GM12878 (cell line): ENCODE results near the gene MAP3K1.

ENCODE experiments used
- CREB1 ChIP-seq: IDR thresholded peaks from 2 replicates; pipeline ENCODE4 v1.6.1; 2012; ENCODE audit warnings: low read depth, mild to moderate bottlenecking, inconsistent platforms
- NFIC ChIP-seq: IDR thresholded peaks from 2 replicates; pipeline ENCODE4 v1.6.1; 2012; ENCODE audit warnings: low read depth, mild to moderate bottlenecking, inconsistent platforms, low read length, moderate library complexity
- NFXL1 ChIP-seq: fragments of 450-650 bp; IDR thresholded peaks from 2 replicates; pipeline ENCODE4 v1.6.1; 2017; ENCODE audit warnings: antibody characterized with exemption, mild to moderate bottlenecking, borderline replicate concordance
- RAD21 ChIP-seq: IDR thresholded peaks from 2 replicates; pipeline ENCODE4 v1.6.1; 2011; ENCODE audit warnings: mild to moderate bottlenecking, low read depth, low read length, moderate library complexity; ENCODE audit not compliant: insufficient read depth
- SP1 ChIP-seq: IDR thresholded peaks from one replicate; pipeline ENCODE4 v1.6.1; 2011; ENCODE audit warnings: low read depth, low read length
- TAF1 ChIP-seq: IDR thresholded peaks from 2 replicates; pipeline ENCODE4 v1.6.1; 2011; ENCODE audit warnings: mild to moderate bottlenecking, low read depth, low read length, borderline replicate concordance
- YY1 ChIP-seq: IDR thresholded peaks from 2 replicates; pipeline ENCODE4 v1.6.1; 2011; ENCODE audit warnings: low read depth, mild to moderate bottlenecking, low read length
- ZNF622 ChIP-seq: fragments of 450-650 bp; IDR thresholded peaks from 2 replicates; pipeline ENCODE4 v1.6.1; 2017; ENCODE audit warnings: mild to moderate bottlenecking, inconsistent platforms
- TF ChIP-seq, protein P1 (sequence below), 3 experiments: IDR thresholded peaks in 2 of 3; conservative IDR thresholded peaks in 1 of 3; 2 replicates each; pipeline ENCODE4 v1.5.1; 2011; ENCODE audit warnings: low read depth in 3 of 3, low read length in 3 of 3, mild to moderate bottlenecking in 3 of 3, control low read depth in 2 of 3, moderate library complexity in 2 of 3, inconsistent platforms in 1 of 3, mixed read lengths in 1 of 3; ENCODE audit not compliant: control insufficient read depth in 2 of 3, insufficient read depth in 1 of 3; ENCODE audit errors: extremely low read depth in 1 of 3
- TF ChIP-seq, protein P2 (sequence below): IDR thresholded peaks from 2 replicates; pipeline ENCODE4 v1.6.1; 2012; ENCODE audit warnings: improper control_type of control experiment, low read depth, low read length; ENCODE audit not compliant: insufficient replicate concordance
- TF ChIP-seq, protein P3 (sequence below): fragments of 450-650 bp; IDR thresholded peaks from 2 replicates; pipeline ENCODE4 v1.6.1; 2017; ENCODE audit warnings: mild to moderate bottlenecking, moderate library complexity
- TF ChIP-seq, protein P4 (sequence below): IDR thresholded peaks from 2 replicates; pipeline ENCODE4 v1.6.1; 2012; ENCODE audit warnings: mild to moderate bottlenecking, low read depth, low read length

DNA sequence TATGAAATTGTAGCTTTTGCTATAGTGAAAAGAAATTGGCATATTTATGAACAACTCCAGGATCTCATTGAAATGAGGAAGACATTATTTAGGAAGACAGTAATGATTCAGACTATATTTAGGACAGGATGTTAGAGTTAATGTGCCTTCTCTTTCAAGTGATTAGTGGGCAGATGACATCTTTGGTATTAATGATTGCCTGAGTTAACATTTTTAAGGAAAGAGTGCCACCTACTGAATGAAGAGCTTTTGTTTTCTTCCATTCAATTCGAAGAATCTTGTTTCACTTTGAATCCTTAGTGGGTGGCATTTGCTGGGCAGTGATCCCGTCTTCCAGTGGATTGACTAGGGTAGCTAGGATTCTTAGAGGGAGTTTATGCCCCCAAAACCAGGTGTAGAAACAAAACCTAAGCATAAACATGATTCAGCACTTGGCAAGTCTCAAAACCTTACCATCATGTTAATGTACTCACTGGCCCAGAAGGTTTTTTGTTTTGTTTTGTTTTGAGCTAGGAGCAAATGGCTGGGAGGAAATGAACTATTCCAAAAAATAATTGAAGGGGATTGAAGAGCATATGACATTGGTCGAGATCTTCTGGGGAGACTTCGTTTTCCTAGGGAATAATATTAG is 23.2 kb downstream of the MAP3K1 start:
- TF ChIP-seq, protein P1, sequence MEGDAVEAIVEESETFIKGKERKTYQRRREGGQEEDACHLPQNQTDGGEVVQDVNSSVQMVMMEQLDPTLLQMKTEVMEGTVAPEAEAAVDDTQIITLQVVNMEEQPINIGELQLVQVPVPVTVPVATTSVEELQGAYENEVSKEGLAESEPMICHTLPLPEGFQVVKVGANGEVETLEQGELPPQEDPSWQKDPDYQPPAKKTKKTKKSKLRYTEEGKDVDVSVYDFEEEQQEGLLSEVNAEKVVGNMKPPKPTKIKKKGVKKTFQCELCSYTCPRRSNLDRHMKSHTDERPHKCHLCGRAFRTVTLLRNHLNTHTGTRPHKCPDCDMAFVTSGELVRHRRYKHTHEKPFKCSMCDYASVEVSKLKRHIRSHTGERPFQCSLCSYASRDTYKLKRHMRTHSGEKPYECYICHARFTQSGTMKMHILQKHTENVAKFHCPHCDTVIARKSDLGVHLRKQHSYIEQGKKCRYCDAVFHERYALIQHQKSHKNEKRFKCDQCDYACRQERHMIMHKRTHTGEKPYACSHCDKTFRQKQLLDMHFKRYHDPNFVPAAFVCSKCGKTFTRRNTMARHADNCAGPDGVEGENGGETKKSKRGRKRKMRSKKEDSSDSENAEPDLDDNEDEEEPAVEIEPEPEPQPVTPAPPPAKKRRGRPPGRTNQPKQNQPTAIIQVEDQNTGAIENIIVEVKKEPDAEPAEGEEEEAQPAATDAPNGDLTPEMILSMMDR (IDR thresholded peaks at IDR 0.05 in 2 of 3, conservative IDR thresholded peaks at IDR 0.05 in 1 of 3; ENCODE audit: control insufficient read depth in 2 of 3, extremely low read depth in 1 of 3, insufficient read depth in 1 of 3, low read depth in 3 of 3, low read length in 3 of 3), result peak; percentile 41 to 78 (median 52); a peak in 5 of 6 replicates
- TF ChIP-seq, protein P2, sequence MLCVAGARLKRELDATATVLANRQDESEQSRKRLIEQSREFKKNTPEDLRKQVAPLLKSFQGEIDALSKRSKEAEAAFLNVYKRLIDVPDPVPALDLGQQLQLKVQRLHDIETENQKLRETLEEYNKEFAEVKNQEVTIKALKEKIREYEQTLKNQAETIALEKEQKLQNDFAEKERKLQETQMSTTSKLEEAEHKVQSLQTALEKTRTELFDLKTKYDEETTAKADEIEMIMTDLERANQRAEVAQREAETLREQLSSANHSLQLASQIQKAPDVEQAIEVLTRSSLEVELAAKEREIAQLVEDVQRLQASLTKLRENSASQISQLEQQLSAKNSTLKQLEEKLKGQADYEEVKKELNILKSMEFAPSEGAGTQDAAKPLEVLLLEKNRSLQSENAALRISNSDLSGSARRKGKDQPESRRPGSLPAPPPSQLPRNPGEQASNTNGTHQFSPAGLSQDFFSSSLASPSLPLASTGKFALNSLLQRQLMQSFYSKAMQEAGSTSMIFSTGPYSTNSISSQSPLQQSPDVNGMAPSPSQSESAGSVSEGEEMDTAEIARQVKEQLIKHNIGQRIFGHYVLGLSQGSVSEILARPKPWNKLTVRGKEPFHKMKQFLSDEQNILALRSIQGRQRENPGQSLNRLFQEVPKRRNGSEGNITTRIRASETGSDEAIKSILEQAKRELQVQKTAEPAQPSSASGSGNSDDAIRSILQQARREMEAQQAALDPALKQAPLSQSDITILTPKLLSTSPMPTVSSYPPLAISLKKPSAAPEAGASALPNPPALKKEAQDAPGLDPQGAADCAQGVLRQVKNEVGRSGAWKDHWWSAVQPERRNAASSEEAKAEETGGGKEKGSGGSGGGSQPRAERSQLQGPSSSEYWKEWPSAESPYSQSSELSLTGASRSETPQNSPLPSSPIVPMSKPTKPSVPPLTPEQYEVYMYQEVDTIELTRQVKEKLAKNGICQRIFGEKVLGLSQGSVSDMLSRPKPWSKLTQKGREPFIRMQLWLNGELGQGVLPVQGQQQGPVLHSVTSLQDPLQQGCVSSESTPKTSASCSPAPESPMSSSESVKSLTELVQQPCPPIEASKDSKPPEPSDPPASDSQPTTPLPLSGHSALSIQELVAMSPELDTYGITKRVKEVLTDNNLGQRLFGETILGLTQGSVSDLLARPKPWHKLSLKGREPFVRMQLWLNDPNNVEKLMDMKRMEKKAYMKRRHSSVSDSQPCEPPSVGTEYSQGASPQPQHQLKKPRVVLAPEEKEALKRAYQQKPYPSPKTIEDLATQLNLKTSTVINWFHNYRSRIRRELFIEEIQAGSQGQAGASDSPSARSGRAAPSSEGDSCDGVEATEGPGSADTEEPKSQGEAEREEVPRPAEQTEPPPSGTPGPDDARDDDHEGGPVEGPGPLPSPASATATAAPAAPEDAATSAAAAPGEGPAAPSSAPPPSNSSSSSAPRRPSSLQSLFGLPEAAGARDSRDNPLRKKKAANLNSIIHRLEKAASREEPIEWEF, result no peak
- TF ChIP-seq YY1 (no peak), ZNF622 (no peak), TAF1 (no peak), NFXL1 (no peak), SP1 (no peak), NFIC (no peak), CREB1 (no peak), RAD21 (peak; percentile 79)
- TF ChIP-seq, protein P3, sequence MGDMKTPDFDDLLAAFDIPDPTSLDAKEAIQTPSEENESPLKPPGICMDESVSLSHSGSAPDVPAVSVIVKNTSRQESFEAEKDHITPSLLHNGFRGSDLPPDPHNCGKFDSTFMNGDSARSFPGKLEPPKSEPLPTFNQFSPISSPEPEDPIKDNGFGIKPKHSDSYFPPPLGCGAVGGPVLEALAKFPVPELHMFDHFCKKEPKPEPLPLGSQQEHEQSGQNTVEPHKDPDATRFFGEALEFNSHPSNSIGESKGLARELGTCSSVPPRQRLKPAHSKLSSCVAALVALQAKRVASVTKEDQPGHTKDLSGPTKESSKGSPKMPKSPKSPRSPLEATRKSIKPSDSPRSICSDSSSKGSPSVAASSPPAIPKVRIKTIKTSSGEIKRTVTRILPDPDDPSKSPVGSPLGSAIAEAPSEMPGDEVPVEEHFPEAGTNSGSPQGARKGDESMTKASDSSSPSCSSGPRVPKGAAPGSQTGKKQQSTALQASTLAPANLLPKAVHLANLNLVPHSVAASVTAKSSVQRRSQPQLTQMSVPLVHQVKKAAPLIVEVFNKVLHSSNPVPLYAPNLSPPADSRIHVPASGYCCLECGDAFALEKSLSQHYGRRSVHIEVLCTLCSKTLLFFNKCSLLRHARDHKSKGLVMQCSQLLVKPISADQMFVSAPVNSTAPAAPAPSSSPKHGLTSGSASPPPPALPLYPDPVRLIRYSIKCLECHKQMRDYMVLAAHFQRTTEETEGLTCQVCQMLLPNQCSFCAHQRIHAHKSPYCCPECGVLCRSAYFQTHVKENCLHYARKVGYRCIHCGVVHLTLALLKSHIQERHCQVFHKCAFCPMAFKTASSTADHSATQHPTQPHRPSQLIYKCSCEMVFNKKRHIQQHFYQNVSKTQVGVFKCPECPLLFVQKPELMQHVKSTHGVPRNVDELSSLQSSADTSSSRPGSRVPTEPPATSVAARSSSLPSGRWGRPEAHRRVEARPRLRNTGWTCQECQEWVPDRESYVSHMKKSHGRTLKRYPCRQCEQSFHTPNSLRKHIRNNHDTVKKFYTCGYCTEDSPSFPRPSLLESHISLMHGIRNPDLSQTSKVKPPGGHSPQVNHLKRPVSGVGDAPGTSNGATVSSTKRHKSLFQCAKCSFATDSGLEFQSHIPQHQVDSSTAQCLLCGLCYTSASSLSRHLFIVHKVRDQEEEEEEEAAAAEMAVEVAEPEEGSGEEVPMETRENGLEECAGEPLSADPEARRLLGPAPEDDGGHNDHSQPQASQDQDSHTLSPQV, result no peak
- TF ChIP-seq, protein P4, sequence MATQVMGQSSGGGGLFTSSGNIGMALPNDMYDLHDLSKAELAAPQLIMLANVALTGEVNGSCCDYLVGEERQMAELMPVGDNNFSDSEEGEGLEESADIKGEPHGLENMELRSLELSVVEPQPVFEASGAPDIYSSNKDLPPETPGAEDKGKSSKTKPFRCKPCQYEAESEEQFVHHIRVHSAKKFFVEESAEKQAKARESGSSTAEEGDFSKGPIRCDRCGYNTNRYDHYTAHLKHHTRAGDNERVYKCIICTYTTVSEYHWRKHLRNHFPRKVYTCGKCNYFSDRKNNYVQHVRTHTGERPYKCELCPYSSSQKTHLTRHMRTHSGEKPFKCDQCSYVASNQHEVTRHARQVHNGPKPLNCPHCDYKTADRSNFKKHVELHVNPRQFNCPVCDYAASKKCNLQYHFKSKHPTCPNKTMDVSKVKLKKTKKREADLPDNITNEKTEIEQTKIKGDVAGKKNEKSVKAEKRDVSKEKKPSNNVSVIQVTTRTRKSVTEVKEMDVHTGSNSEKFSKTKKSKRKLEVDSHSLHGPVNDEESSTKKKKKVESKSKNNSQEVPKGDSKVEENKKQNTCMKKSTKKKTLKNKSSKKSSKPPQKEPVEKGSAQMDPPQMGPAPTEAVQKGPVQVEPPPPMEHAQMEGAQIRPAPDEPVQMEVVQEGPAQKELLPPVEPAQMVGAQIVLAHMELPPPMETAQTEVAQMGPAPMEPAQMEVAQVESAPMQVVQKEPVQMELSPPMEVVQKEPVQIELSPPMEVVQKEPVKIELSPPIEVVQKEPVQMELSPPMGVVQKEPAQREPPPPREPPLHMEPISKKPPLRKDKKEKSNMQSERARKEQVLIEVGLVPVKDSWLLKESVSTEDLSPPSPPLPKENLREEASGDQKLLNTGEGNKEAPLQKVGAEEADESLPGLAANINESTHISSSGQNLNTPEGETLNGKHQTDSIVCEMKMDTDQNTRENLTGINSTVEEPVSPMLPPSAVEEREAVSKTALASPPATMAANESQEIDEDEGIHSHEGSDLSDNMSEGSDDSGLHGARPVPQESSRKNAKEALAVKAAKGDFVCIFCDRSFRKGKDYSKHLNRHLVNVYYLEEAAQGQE, result no peak
